ENCODE results near the gene GRAP2. TPM values are rescaled to one million over a fixed set of nuclear protein-coding genes. Genes with fewer than 3 reads are reported as not detected.
"Not testable (repeated sequence)": the region's sequence is repeated elsewhere in the genome, so short reads cannot be mapped to it uniquely, and the experiment has no call there.

The GRAP2 gene
- total RNA-seq, 2 donors from 2014 or later = 1.2 to 2.1 TPM

GRCh38 chr22:39984006-39984405 is 83.1 kb downstream of the GRAP2 start:
- ATAC-seq = no peak
- DNase-seq = no peak
- intact Hi-C loops (cut with DNase I, micrococcal nuclease) = no loop called here

GRCh38 chr22:39984746-39985145 is 83.9 kb downstream of the GRAP2 start:
- no peak for DNase-seq
- ATAC-seq = no peak
- intact Hi-C loops (cut with DNase I, micrococcal nuclease) = no loop called here

- ATAC-seq (peak; percentile 96), DNase-seq (peak; percentile 29 to 52)
- intact Hi-C loops (cut with DNase I, micrococcal nuclease) = no loop called here
Observed at GRCh38 chr22:39985383-39986035, 84.6 kb downstream of the GRAP2 start.

GRCh38 chr22:39988386-39989114 is 87.7 kb downstream of the GRAP2 start:
- intact Hi-C loops (cut with DNase I, micrococcal nuclease) = no loop called here
- ATAC-seq = no peak
- no peak for DNase-seq

GRCh38 chr22:39989633-39990032 is 88.7 kb downstream of the GRAP2 start:
- intact Hi-C loops (cut with DNase I, micrococcal nuclease) = no loop called here

GRCh38 chr22:39990686-39991085 is 89.8 kb downstream of the GRAP2 start:
- ATAC-seq = no peak
- intact Hi-C loops (cut with DNase I, micrococcal nuclease) = no loop called here

More at GRCh38 chr22:39989633-39990032, 88.7 kb downstream of the GRAP2 start:
- DNase-seq (no peak), ATAC-seq (no peak)

GRCh38 chr22:39991159-39991860 is 90.4 kb downstream of the GRAP2 start:
- ATAC-seq = no peak
- intact Hi-C loops (cut with DNase I, micrococcal nuclease) = no loop called here
- no peak for DNase-seq

More at GRCh38 chr22:39990686-39991085, 89.8 kb downstream of the GRAP2 start:
- DNase-seq = no peak

- DNase-seq = no peak
- ATAC-seq = no peak
- intact Hi-C loops (cut with DNase I, micrococcal nuclease) = no loop called here
Observed at GRCh38 chr22:39992088-39992826, 91.4 kb downstream of the GRAP2 start.

DNA sequence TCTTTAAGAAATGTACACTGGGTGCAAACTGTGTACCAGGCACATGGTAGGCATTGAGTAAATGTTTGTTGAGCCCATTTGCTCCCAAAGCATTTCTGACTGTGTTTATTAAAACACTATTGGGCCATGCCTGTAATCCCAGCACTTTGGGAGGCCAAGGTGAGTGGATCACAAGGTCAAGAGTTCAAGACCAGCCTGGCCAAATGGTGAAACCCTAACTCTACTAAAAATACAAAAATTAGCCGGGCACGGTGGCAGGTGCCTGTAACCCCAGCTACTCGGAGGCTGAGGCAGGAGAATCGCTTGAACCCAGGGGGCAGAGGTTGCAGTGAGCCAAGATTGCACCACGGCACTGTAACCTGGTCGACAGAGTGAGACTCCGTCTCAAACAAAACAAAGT is 92.0 kb downstream of the GRAP2 start:
- DNase-seq; intact Hi-C loops (cut with DNase I, micrococcal nuclease); ATAC-seq: not testable (repeated sequence)

DNA sequence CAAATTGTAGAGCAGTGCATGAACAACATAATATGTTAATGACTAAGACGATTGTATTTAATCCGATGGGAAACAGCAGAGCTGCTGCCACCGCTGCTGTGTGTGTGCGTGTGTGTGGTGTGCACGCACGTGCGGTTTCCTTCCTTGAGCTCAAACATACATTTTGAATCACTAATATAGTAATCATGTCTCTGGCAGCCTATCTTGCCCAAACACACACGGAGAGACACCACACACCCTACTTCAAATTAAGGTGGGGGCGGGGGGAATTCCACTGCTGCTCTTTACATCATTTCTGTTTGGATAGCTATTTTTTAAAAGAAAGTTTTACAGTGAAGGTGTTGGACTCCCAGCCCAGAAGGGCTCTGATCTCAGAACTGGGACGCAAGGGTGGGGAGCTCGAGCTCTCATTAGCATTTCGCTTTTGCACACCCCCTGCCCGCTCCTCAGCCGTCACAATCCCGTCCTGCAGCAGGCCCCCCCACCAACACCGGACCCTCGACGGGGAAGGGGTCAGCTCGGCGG is 93.2 kb downstream of the GRAP2 start:
- intact Hi-C loops (cut with DNase I, micrococcal nuclease) = no loop called here
- peak in 1 of 2 donors; percentile 37 for DNase-seq
- no peak for ATAC-seq

- peak; percentile 73 for ATAC-seq
Observed at GRCh38 chr22:39994566-39995392, 93.9 kb downstream of the GRAP2 start, which contains the start of gene FAM83F. FAM83F (plus strand) TSS chr22:39994954; CDS start chr22:39995043, 89 bp downstream.

DNA sequence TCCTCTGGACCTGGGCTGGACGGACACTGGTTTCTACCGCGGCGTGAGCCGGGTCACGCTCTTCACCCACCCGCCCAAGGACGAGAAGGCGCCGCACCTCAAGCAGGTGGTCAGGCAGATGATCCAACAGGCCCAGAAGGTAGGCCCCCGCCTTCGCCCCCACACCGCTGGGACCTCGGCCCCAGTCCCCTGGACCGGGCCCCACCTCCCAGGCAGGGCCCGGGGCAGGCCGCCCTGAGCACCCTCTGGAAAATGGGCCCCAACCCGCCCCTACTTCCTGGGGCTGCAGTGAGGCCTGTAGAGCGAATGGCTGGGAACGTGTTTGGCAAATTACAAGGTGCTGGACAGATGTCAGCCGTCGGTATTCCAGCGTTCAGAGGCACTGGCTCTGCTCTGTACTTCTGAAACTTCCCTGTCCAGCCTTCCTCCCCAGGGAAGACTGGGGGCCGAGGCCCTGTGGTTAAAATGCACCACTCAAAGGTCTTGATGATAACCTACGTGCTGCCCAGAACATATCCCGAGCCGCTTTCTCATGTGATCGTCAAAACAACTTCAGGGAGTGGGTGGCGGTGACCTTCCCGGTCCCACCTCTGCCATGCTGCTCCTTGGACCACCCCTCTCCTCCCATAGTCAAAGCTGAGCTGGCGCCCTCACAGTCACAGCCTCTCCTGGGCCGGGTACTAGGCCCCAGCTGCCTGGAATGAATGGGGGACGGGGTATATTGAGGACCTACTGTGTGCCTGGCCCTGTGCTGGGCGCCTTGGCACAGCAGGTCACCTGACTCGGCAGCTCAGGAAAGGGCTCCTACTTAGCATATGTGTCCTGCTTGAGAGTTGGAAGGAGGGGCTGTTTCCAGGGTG is 94.7 kb downstream of the GRAP2 start:
- intact Hi-C loops (cut with DNase I, micrococcal nuclease) = no loop called here
- ATAC-seq (peak; percentile 37), DNase-seq (peak in 1 of 2 donors; percentile 35)

More at GRCh38 chr22:39994566-39995392, 93.9 kb downstream of the GRAP2 start, which contains the start of gene FAM83F:
- intact Hi-C loops (cut with DNase I, micrococcal nuclease) = no loop called here
- peak; percentile 54 to 81 for DNase-seq

DNA sequence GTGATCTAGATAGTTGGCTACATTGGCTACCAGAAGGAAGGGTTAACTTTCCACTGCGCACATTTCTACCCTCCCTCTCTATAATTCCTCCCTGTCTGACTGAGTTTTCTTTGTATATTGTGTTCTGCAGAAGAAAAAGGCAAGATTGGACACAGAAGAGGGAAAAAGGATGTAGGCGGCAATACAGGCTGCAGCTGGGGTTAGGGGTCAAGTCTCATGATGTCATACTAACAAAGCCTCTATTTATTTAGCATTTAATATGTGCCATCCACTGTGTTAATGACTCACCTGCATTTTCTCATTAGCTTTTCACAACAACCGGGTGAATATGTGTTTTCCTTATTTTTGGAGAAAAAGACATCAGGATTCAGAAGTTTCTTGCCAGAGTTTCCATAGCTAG is 95.8 kb downstream of the GRAP2 start:
- ATAC-seq = no peak
- intact Hi-C loops (cut with DNase I, micrococcal nuclease) = no loop called here
- no peak for DNase-seq

DNA sequence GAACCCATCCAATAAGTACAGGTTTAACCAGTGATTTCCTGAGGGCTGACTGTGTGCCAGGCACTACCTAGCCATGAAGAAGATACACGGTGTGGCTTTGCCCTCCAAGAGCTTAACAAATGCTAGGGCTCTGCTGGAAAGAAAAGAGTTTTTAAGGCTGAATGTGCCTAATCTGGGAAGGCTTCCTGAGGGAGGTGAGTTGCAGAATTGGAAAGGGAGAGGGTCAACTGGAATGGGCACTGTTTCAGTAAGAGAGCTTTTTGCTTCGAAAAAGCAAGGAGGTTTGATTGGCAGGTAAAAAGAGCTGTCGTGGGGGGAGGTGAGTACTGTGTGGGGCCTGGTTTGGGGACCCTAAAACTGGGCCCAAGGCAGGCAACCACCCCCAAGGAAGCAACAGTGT is 96.5 kb downstream of the GRAP2 start:
- ATAC-seq (no peak), DNase-seq (no peak)
- intact Hi-C loops (cut with DNase I, micrococcal nuclease) = no loop called here

DNA sequence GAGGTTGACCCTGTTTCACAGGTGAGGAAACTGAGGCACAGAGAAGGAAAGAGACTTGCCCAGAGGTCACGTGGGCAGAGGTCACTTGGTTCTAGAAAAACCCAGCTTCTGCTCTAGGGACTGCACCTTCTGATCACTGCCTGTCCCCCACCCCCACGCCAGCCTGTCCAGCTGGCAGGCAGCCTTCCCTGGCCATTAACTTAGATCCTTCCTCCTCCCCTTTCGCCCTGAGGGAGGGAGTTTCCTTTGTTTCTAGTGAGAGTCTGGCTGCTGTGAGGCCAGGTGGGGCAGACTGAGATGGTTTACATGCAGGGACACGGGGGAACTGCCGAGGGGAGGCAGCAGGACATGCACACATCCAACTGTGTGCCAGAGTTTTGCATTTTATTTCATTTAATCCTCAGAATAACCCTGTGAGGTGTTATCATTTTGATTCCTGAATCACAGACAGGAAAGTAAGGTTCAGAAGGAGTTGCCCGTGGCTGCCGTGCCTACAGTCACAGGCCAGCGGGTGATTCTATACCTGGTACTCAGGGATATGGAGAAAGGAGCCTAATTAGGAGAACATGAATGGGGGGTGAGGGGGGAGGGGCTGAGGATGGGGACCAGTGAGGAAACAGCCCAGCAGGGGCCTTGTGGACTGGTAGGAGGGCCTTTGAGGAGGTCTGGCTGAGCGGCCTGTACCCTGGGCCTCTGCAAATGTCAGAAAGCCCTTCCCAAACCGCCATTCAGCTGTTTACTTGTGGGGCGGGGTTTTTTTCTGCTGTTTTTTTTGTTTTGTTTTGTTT is 97.2 kb downstream of the GRAP2 start:
- DNase-seq (peak; percentile 84 to 86), ATAC-seq (peak; percentile 69)
- intact Hi-C loops (cut with DNase I, micrococcal nuclease) = no loop called here

GRCh38 chr22:39999144-39999757 is 98.4 kb downstream of the GRAP2 start:
- peak; percentile 56 to 64 for DNase-seq
- ATAC-seq = peak; percentile 25
- intact Hi-C loops (cut with DNase I, micrococcal nuclease) = no loop called here

Data from left colon (tissue), 2 donors.